Erythroblast (primary cell): ENCODE data around the gene FAM168A.

Experiments used
- GATA1 ChIP-seq: IDR thresholded peaks from 2 replicates; pipeline ENCODE4 v1.6.1; 2011; ENCODE audit warnings: low read depth, mild to moderate bottlenecking, control low read depth, low read length, moderate library complexity
- POLR2A ChIP-seq: IDR thresholded peaks from 2 replicates; pipeline ENCODE4 v1.6.1; 2011; ENCODE audit warnings: mild to moderate bottlenecking, low read length

GRCh38 chr11:73360743-73361369, 237.1 kb downstream of the FAM168A start:
- TF ChIP-seq POLR2A = no peak
- no peak for TF ChIP-seq GATA1
